ENCODE measurements around the gene SLC35F2. TPM values are rescaled to one million over a fixed set of nuclear protein-coding genes. Genes with fewer than 3 reads are reported as not detected.
"Not testable (repeated sequence)": the region's sequence is repeated elsewhere in the genome, so short reads cannot be mapped to it uniquely, and the experiment has no call there.

Gene SLC35F2
- total RNA-seq, 1 donor from 2014 or later: 15.4 TPM

GRCh38 chr11:107791343-107792048 is 67.1 kb downstream of the SLC35F2 start:
- intact Hi-C loops (cut with micrococcal nuclease): no loop called here

DNA sequence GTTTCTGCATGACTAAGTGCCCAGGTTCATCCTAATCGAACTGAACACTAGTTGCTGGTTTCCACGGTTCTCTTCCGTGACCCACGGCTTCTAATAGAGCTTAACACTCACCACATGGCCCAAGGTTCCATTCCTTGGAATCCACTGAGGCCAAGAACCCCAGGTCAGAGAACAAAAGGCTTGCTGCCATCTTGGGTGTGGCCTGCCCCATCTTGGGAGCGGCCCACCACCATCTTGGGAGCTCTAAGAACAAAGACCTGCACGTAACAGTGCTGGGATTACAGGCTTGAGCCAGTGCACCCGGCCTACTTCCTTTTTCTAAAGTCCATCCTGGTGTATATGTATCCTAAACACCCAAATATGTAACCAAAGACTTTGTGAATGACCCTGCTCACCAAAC is 68.8 kb downstream of the SLC35F2 start:
- intact Hi-C loops (cut with micrococcal nuclease): no loop called here

DNA sequence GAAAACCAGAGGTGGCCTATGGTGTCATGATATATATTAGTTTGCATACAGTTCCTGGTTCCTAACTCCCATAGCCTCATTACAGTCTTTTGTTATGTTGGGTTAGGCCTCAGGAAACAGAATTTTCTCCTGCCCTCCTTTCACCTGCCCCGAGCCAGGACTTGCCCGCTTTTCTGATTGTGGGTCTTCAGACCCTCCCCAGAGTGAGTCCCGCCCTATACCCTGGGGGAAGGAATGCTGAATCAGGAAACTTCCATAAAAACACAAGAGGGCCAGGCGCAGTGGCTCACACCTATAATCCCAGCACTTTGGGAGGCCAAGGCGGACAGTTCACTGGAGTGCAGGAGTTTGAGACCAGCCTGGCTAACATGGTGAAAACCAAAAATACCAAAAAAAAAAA is 70.9 kb downstream of the SLC35F2 start:
- intact Hi-C loops (cut with micrococcal nuclease): no loop called here

DNA sequence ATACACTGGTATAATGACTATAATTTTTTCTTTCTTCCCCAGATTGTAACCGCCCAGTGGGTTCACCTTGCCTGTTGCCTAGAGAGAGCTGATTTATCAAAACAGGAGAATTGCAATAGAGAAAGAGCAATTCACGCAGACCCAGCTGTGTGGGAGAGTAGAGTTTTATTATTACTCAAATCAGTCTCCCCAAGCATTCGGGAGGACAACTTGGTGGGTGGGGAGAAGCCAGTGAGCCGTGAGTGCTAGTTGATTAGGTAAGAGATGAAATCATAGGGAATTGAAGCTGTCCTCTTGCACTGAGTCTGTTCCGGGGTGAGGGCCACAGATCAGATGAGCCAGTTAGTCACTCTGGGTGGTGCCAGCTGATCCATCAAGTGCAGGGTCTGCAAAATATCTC is 73.2 kb downstream of the SLC35F2 start:
- intact Hi-C loops (cut with micrococcal nuclease): no loop called here

- intact Hi-C loops (cut with micrococcal nuclease): no loop called here
Measured at GRCh38 chr11:107783121-107783520, 75.5 kb downstream of the SLC35F2 start.

GRCh38 chr11:107780775-107781174 is 77.8 kb downstream of the SLC35F2 start:
- intact Hi-C loops (cut with micrococcal nuclease): no loop called here

DNA sequence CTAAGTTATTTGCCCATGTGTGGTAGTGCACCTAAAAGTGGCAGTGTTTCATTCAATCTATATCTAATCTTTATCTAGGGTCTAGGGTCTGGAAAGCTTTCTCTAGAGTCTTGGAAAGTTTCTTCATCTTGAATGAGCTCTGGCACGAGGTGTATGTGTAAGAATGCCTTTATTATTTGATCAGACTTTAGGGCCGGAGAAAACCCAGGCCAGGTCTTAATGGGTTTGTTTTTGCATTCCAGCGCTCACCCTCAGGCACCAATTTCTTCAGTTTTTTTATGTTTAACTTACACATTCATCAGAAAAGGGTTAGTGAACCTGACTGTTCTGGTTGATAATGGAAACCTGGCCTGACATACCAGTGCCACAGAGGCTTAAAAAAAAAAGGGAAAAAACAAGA is 78.5 kb downstream of the SLC35F2 start:
- intact Hi-C loops (cut with micrococcal nuclease): no loop called here

GRCh38 chr11:107778839-107779517 is 79.6 kb downstream of the SLC35F2 start:
- intact Hi-C loops (cut with micrococcal nuclease): loop anchor here (10.0 kb wide), 1 partner anchor 1074 kb away; no protein-coding TSS in a partner anchor

DNA sequence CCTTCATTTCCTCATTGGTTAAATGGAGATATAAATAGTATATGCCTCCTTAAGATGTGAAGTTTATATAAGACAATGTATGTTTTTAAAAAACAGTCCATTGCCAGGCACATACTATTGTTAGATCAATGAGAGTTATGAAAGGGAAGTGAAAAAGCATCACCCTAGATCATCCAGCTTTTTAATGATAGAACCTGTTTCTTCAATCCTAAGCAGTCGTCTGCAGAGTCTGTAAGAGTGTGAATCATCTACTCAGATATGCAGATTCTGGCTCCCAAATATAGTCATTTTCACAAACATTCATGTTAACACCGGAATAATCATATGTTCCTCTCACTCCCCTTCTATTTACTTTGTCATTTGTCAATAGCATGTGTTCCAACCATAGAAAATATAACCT is 81.5 kb downstream of the SLC35F2 start:
- intact Hi-C loops (cut with micrococcal nuclease): loop anchor here (10.0 kb wide), 1 partner anchor 1072 kb away; no protein-coding TSS in a partner anchor

DNA sequence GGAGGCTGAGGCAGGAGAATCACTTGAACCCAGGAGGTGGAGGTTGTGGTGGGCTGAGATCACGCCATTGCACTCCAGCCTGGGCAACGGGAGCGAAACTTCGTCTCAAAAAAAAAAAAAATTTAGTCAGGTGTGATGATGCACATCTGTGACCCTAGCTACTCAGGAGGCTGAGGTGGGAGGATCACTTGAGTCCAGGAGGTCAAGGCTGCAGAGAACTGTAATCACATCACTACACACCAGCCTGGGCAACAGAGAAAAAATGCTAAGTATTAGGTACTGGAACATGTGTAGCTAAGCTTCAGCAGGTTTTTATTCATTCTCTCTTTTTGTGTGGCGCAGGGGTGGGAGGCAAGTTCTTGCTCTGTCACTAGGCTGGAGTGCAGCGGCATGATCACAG is 82.5 kb downstream of the SLC35F2 start:
- intact Hi-C loops (cut with micrococcal nuclease): loop anchor here (10.0 kb wide), 1 partner anchor 1071 kb away; no protein-coding TSS in a partner anchor

- intact Hi-C loops (cut with micrococcal nuclease): loop anchor here (10.0 kb wide), 1 partner anchor 1066 kb away; no protein-coding TSS in a partner anchor
Measured at GRCh38 chr11:107770551-107770951, 88.0 kb downstream of the SLC35F2 start.

- intact Hi-C loops (cut with micrococcal nuclease): no loop called here
Measured at GRCh38 chr11:107769189-107769588, 89.4 kb downstream of the SLC35F2 start.

DNA sequence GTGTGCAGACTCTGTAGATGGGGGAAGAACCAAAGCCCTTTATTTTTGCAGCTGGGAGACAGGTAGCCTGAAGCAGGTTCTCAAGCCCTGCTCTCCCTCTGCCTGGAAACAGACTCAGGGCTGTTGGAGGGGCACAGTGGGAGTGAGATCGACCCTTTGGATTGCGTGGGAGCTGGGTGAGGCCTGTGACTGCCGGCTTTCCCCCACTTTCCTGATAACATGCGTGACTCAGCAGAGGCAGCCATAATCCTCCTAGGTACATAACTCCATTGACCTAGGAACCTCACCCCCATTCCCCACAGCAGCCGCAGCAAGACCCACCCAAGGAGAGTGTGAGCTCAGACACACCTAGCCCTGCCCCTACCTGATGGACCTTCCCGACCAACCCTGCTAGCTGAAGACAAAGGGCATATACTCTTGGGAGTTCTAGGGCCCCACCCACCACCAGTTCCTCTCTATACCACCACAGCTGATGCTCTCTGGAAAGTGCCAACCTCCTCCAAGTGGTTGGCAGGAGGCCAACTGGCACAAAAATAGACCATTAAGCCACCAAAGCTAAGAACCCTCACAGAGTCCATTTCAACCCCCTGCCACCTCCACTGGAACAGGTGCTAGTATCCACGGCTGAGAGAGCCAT is 99.8 kb downstream of the SLC35F2 start:
- intact Hi-C loops (cut with micrococcal nuclease): not testable (repeated sequence)

GRCh38 chr11:107757661-107758060 is 100.9 kb downstream of the SLC35F2 start:
- intact Hi-C loops (cut with micrococcal nuclease): no loop called here

DNA sequence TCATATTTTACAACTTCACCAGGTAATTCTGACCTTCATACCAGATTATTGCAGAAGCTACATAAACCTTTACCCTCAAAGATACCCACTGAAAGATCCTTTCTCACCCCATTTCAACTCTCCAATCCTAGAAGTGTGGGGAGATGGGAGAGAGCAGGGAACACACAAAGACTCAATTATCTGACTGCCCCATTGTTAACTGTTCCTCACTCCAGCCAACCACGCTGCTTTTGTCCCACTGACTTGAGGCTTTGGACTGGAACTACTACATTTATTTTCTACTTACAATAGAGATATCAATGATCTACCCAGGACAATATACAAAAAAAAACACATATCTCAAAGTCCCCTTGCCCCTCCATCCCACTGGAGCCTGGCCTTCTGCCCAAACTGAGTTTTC is 102.0 kb downstream of the SLC35F2 start:
- intact Hi-C loops (cut with micrococcal nuclease): no loop called here

DNA sequence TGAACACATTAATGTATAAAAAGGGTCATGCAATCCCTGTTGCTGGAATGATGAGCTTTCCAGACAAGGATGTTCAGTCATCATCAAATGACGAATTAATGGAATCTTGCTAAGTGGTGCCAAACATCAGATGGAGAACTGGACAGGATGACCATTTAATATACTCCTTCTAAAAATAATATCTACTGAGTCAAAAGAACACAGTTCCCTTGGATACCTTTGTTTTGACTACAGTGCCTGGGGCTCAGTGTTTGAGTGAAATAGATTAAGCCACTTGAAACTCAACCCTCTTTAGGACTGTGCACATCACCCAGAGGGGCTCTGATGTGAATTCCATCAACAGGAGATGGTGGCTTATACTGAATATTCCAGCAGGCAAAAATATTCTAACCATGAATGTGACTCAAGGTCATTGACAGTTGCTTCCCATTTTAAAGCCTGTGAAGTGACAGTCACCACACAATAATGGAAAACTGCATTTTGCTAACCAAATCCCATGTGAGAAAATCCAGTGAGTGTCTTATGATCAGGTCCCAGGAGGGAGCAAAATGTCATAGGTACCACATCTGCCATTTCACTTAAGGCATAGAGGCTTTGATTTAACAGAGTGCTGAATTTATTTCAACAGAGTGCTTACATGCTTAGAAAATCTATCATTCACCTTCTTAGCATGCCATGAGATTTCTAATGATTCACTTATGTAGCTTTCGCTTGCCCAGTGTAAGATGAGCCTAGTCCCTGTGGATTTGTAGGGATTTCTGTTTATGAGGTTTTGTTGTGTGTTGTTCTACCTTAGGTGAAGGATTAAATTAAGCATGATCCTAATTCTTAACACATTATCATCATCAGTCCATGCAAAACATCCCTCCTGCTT is 105.4 kb downstream of the SLC35F2 start:
- intact Hi-C loops (cut with micrococcal nuclease): no loop called here

GRCh38 chr11:107752508-107752907 is 106.1 kb downstream of the SLC35F2 start:
- intact Hi-C loops (cut with micrococcal nuclease): no loop called here

- intact Hi-C loops (cut with micrococcal nuclease): no loop called here
Measured at GRCh38 chr11:107751082-107751481, 107.5 kb downstream of the SLC35F2 start.

- intact Hi-C loops (cut with micrococcal nuclease): no loop called here
Measured at GRCh38 chr11:107750313-107750712, 108.3 kb downstream of the SLC35F2 start.

DNA sequence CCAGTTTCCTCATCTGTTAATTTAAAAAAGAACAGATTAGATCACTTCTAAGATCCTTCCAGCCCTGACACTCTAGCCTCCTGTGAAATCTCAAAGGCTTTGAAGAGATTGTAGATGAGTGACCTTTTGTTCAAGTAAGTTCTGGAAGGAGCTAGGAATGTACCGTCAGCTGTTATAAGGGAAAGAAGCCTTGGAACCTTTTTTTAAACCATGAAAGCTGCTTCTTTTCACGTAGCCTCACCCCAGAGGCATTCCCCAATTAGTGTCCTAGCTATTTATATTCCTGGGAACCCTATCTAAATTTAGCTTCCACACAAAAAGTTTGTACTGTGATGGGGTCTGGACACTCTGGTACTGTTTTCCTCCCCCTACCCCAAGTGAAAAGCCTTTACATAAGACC is 111.0 kb downstream of the SLC35F2 start:
- intact Hi-C loops (cut with micrococcal nuclease): no loop called here

GRCh38 chr11:107744736-107745135 is 113.9 kb downstream of the SLC35F2 start:
- intact Hi-C loops (cut with micrococcal nuclease): no loop called here

Measured in T-helper 1 cell treated with Interleukin-12 subunit alpha and Interleukin-12 subunit beta and Interleukin-4 antibody, amounts not matched to agents 30 ng/mL and 1 ng/mL, for 36 hours (primary cell).